Left lung (tissue), 10 donors: ENCODE data around the gene GRID1. TPM values are rescaled to one million over a fixed set of nuclear protein-coding genes. Genes with fewer than 3 reads are reported as not detected.

Source experiments
- ATAC-seq: fragments of 200-7000 bp; cut with Tn5 transposase; one replicate; pipeline ENCODE4 v1.9.1; 2020; ENCODE audit warnings: moderate library complexity
- DNase-seq, 4 donors: peaks; one replicate each; pipeline ENCODE4 v3.0.0-alpha.2; 2013 to 2020
- H3K27ac ChIP-seq, 2 donors: fragments of 200-600 bp; sonication (generic) in 1 of 2; one replicate each; pipeline versions ENCODE4 v1.5.0 to v1.8.0; 2020 to 2021
- H3K27me3 ChIP-seq, 2 donors: fragments of 200-600 bp; sonication (generic) in 1 of 2; one replicate each; pipeline versions ENCODE4 v1.5.0 to v1.8.0; 2020 to 2021
- H3K36me3 ChIP-seq, 2 donors: fragments of 200-600 bp; sonication (generic) in 1 of 2; one replicate each; pipeline versions ENCODE4 v1.5.0 to v1.8.0; 2020 to 2021
- H3K4me1 ChIP-seq, 2 donors: fragments of 200-600 bp; one replicate each; pipeline ENCODE4 v1.8.0; 2021
- H3K4me3 ChIP-seq, 2 donors: fragments of 200-600 bp; sonication (generic) in 1 of 2; one replicate each; pipeline versions ENCODE4 v1.5.0 to v1.8.0; 2020 to 2021; ENCODE audit warnings: mild to moderate bottlenecking in 1 of 2
- H3K9me3 ChIP-seq, 2 donors: fragments of 200-600 bp; sonication (generic) in 1 of 2; one replicate each; pipeline versions ENCODE4 v1.5.0 to v1.8.0; 2020 to 2021
- CTCF ChIP-seq, 2 donors: fragments of 200-600 bp; sonication (generic) in 1 of 2; IDR thresholded peaks; one replicate each; pipeline versions ENCODE4 v1.5.0 to v1.8.0; 2021; ENCODE audit warnings: antibody characterized with exemption in 2 of 2
- intact Hi-C, 2 donors: fragments of 100-400 bp; cut with DNase I; formaldehyde crosslinking; loops; one replicate each; pipeline versions ENCODE4 v1.11.2 to v1.14.2; 2022
- polyA plus RNA-seq, 6 donors: library from polyadenylated mRNA; unstranded; fragments of 120-200 nt; gene quantifications; one replicate each; pipeline ENCODE4 v1.2.1, GENCODE V29; 2013; ENCODE audit not compliant: insufficient read length in 6 of 6
- total RNA-seq, 2 donors: library from RNA; stranded (reverse); fragmentation: NEBNext Ultra II Directional; extraction: Animal tissue kit (Norgen Biotek cat#: 25700); gene quantifications; one replicate each; pipeline ENCODE4 v1.2.1, GENCODE V29; 2021
- donor health status: DM: no; HTN: yes; CAD: no.
- donor health status: DM: no; HTN: no; CAD: no.

GRID1 gene
- total and polyA plus RNA-seq, 8 donors, result 0.81 to 2.6 (median 1.2) TPM

- Histone ChIP-seq H3K27ac (no peak overlapping the region), H3K27me3 (no peaks in the 10 kb centered on the region), H3K9me3 (no peaks in the 10 kb centered on the region), H3K4me3 (no peak overlapping the region), H3K36me3 (no peaks in the 10 kb centered on the region), H3K4me1 (no peaks in the 10 kb centered on the region)
- DNase-seq, result no peak
- no peak for TF ChIP-seq CTCF (IDR thresholded peaks at IDR 0.05)
- intact Hi-C loops, result no loop called here
- no peak for ATAC-seq
Measured at GRCh38 chr10:86209726-86210125, 156.9 kb downstream of the GRID1 start.

- H3K36me3 ChIP-seq, result no peaks in the 10 kb centered on the region
- ATAC-seq, result no peak
- H3K9me3 ChIP-seq, result no peaks in the 10 kb centered on the region
- intact Hi-C loops, result no loop called here
- no peak for TF ChIP-seq CTCF (IDR thresholded peaks at IDR 0.05)
- H3K4me3 ChIP-seq, result no peak overlapping the region
- no peak for DNase-seq
- H3K27me3 ChIP-seq, result no peaks in the 10 kb centered on the region
- H3K4me1 ChIP-seq, result no peaks in the 10 kb centered on the region
- H3K27ac ChIP-seq, result no peak overlapping the region
Measured at GRCh38 chr10:86207226-86207625, 159.4 kb downstream of the GRID1 start.

- no peak for ATAC-seq
- Histone ChIP-seq H3K27me3 (no peaks in the 10 kb centered on the region), H3K9me3 (no peaks in the 10 kb centered on the region)
Measured at GRCh38 chr10:86206240-86206579, 160.4 kb downstream of the GRID1 start.

GRCh38 chr10:86205306-86206239 is 161.0 kb downstream of the GRID1 start:
- H3K4me1 ChIP-seq, result no peaks in the 10 kb centered on the region
- no peak for TF ChIP-seq CTCF (IDR thresholded peaks at IDR 0.05)
- H3K27me3 ChIP-seq, result no peaks in the 10 kb centered on the region
- ATAC-seq (peak; percentile 33), DNase-seq (no peak)
- H3K4me3 ChIP-seq, result no peak overlapping the region
- intact Hi-C loops, result no loop called here
- H3K9me3 ChIP-seq, result no peaks in the 10 kb centered on the region
- no peak overlapping the region for H3K27ac ChIP-seq
- no peaks in the 10 kb centered on the region for H3K36me3 ChIP-seq

More at GRCh38 chr10:86206240-86206579, 160.4 kb downstream of the GRID1 start:
- no peak for DNase-seq
- H3K36me3 ChIP-seq, result no peaks in the 10 kb centered on the region
- no peak overlapping the region for H3K4me3 ChIP-seq
- H3K4me1 ChIP-seq, result no peaks in the 10 kb centered on the region
- H3K27ac ChIP-seq, result no peak overlapping the region
- no peak for TF ChIP-seq CTCF (IDR thresholded peaks at IDR 0.05)
- intact Hi-C loops, result no loop called here

- TF ChIP-seq CTCF (IDR thresholded peaks at IDR 0.05), result no peak
- Histone ChIP-seq H3K9me3 (no peaks in the 10 kb centered on the region), H3K36me3 (no peaks in the 10 kb centered on the region), H3K4me3 (no peak overlapping the region), H3K4me1 (no peaks in the 10 kb centered on the region), H3K27ac (no peak overlapping the region), H3K27me3 (no peaks in the 10 kb centered on the region)
- intact Hi-C loops, result no loop called here
- ATAC-seq, result peak; percentile 41
- no peak for DNase-seq
Measured at GRCh38 chr10:86204421-86205305, 161.9 kb downstream of the GRID1 start.
